HG03045 (cell line): ENCODE results near the gene PAX2.

Experiments
- ATAC-seq: cut with Tn5 transposase; IDR thresholded peaks from one replicate; pipeline ENCODE4 v1.9.1; 2021; ENCODE audit warnings: mild to moderate bottlenecking, moderate library complexity; ENCODE audit not compliant: unreplicated experiment

Gene PAX2

GRCh38 chr10:100749309-100750217, 4.2 kb downstream of the PAX2 start:
- no peak for ATAC-seq

DNA sequence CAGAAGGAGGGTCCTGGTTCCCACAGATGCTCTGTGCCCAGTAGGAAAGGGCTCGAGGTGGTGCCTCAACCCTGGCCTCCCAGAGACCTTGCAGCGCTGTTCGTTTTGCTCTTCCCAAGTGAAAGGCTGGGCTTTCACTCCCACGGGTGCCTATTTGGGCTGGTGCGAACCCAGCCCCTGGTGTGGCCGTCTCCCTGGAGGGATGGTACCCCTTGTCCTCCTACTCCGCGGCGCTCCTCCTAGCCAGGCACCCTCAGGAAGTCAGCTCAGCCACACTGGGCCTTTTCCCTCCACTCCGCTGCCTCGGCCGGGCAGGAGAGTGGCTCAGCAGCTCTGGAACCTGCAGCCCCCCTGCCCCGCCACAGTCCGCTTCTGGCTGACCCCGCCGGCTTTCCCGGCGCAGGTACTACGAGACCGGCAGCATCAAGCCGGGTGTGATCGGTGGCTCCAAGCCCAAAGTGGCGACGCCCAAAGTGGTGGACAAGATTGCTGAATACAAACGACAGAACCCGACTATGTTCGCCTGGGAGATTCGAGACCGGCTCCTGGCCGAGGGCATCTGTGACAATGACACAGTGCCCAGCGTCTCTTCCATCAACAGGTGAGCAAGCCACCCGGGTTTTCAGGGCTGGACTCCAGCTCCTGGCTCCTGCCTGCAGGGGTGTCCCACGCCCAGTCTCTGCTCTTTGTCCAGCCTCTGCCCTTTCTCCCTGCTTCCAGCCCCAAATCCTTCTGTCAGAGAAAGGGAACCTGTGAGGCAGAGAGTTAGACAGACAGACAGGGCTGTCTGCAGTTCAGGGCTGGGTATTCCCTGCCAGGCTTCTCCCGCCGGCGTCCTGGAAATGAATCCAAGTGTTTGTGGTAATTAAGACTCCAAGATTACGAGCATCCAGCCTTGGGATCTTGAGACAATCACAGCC, 5.2 kb downstream of the PAX2 start:
- no peak for ATAC-seq

GRCh38 chr10:100751211-100751933, 6.0 kb downstream of the PAX2 start:
- ATAC-seq = no peak

GRCh38 chr10:100755821-100756220, 10.4 kb downstream of the PAX2 start:
- no peak for ATAC-seq

DNA sequence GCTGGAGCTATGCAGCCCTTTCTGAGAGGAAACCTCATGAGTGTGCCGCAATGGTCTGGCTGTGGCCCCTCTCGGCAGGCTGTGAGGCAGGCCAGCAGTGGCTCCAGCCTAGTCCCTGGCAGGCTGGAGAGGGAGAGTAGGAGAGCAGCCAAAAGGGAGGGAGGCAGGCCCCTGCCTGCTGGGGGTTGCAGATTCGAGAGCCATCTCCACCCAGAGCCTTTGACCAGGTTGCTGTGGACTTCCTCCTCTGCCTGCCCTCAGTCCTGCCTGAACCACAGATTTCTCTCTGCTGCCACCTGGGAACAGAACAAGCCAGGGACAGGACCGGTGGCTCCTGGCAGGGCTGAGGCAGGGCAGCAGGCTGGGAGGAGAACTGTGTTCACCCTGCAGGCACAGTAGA, 13.9 kb downstream of the PAX2 start:
- ATAC-seq = no peak

- ATAC-seq = no peak
Measured at GRCh38 chr10:100760726-100761125, 15.3 kb downstream of the PAX2 start.

DNA sequence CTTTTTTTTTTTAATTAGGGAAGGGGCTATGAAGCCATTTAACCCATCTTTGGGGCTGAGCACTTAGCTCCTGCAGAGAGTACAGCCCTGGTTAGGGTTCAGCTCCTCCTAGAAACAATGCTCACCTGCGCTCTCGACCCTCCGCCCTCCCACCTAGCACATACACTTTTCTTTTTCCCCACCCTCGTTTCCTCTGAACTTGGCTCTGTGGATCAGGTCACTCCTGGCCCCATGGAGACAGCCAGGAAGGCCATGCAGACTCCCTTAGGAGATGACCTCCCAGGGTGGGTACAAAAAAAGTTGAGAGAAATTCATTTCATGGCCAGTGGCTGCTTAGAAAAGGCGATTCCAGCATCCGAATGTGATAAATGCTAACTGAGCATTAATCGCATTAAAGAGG, 15.8 kb downstream of the PAX2 start:
- ATAC-seq = no peak

- no peak for ATAC-seq
Measured at GRCh38 chr10:100763043-100763747, 17.8 kb downstream of the PAX2 start.

- no peak for ATAC-seq
Measured at GRCh38 chr10:100766693-100767421, 21.5 kb downstream of the PAX2 start.

DNA sequence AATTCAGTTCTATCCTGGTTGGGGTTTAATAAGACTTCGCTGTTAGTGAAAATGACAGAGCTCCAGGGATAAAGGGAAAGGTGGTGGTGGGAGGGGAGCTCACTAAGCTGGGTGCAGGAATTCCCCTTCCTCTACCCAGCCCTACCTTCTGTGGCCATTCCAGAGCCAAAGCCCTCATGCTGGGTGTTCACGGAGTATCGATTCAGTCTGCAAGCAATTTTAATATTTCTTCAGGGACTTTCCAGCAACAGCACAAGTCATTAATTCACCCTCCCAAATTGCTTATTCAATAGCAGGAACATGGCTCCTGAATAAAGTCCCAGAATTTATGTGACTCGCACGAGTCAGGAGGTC, 22.0 kb downstream of the PAX2 start:
- no peak for ATAC-seq

GRCh38 chr10:100769481-100769880, 24.1 kb downstream of the PAX2 start:
- no peak for ATAC-seq

- no peak for ATAC-seq
Measured at GRCh38 chr10:100773646-100774045, 28.3 kb downstream of the PAX2 start.

DNA sequence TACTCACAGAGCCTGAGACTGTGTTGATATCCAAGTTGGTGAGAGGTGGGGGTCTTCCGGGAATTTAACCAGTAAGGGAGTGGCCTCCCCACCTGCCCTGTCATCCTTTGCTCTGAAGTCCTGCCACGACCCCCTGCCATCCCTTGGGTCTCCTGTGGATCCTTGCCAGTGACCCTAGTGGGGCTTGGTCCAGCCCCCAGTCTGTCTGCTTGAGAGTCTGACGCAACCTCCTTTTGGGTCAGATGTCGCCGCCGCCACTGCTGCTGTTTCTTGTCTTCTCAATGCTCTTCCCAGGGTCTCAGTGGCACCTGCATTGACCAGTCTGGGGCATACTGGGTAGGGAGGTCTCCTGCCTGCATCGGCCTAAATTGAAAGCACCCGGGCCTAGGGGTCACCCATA, 28.8 kb downstream of the PAX2 start:
- ATAC-seq = no peak

DNA sequence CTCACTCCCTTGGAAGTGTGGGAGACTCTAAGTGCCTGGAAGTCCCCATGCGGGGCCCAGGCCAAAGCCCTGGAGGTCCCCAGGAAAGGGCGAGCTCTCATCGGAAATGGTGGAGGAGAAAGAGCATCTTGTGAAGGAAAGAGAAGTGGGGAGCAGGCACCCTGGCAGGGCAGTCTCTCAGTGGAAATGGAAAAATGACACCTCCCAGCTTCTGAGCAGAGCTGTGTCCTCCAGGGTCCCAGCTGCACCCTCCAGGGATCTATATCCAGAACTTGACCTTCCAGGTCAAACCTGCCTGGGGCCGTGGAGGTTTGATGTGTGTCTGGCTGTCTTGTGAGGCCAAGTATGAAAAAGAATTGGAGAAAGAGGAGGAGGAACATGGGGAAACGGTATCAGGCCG, 29.5 kb downstream of the PAX2 start:
- no peak for ATAC-seq

- no peak for ATAC-seq
Measured at GRCh38 chr10:100775386-100775785, 30.0 kb downstream of the PAX2 start.

DNA sequence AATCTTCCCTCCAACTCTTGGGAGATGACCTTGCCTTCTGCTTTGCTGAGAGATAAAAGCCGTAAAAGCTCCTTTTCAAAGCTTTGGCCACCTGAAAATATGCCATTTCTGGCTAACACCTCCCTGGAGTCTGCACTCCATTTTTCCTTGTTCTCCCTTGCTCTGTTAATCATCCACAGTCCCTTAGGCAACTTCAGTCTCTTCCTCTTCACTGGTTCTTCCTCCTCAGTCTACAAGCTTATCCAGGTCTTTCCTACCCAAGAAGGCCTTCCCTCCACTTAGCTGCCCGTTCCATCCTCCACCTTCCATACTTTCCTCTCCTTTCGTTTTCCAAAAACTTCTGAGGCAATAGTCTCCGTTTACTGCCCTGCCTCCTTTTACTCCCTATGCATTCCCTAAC, 30.5 kb downstream of the PAX2 start:
- ATAC-seq = no peak

DNA sequence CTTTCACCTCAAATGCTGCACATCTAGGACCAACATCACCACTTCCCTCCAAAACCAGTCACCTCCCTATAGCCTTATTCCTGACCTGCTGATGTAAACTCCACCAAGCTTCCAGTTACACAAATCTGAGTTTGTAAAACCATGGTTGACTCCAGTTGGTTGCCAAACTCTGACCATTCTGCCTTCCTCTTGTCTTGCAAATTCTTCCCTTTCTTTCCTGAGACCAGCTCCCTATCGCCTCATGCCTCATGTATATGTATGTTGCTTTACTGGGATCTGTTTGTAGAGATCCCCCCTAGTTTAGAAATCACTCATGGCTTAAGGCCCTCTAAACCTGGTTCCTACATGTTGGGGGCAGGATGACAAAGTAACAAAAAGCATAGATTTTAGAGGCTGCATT, 31.3 kb downstream of the PAX2 start:
- no peak for ATAC-seq

GRCh38 chr10:100779329-100779728, 33.9 kb downstream of the PAX2 start:
- ATAC-seq = no peak

- ATAC-seq = no peak
Measured at GRCh38 chr10:100780324-100780723, 34.9 kb downstream of the PAX2 start.

GRCh38 chr10:100781145-100781665, 35.8 kb downstream of the PAX2 start:
- no peak for ATAC-seq
